SIG-M5 treated with dmso at 0.1 percent for 504 hours (cell line): ENCODE measurements around the gene MAGI2.

Experiments
- DNase-seq: peaks from one replicate; lab custom pipeline; 2025; ENCODE audit not compliant: unreplicated experiment; lab: John Stamatoyannopoulos, UW

MAGI2 gene

DNA sequence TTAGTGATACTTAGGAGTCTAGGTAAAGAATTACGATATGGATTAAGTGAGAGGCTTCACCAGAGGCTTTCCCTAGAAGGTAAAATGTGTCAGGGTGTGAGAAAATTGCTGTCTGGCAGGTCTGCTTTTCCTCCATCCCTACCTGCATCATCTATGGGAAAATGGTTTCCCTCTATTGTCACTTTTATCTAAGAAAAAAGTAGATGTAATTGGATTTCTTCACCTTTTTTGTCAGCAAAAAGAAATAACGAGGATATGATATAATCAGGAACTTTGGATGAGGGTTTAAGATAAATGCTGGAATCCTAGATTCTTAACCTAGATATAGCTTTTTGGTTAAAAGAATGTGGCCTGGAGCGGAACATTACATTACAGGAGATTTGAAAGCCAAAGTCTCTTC, 146.1 kb downstream of the MAGI2 start:
- no peak for DNase-seq

DNA sequence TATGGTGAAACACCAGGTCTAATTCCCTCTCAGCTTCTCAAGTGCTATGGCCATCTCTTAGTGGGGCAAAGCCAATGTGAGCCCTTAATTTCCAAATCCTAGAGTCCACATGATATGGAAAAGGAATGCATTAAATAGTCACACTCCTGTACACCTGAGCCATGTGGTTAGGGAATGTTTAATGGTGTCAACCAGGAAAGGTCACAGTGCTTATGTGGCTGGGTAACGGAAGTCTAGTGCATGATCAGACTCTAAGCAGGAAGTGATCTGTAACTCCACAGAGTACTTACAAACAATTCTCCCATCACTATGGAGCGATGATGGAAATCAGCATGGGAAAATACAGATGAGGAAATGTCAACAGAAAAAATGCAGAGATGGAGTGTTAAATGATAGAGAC, 148.8 kb downstream of the MAGI2 start:
- no peak for DNase-seq

DNA sequence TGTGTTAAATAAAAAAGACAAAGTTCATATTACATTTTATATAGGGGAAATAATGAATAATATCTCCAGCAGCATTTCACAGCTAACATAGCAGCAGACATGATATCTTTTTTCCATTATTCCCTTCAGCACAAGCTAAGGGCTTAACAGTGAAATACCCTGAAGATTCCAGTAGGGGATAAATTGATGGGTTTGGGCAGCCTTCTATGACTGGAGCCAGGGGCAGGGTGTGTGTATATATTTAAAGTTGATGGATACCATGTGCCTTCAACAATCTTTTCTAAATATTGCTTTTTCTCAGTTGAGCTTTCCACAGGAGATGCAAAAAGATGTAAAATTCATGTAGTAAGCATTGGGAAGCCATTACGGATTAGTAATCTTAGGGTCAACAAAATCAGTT, 151.2 kb downstream of the MAGI2 start:
- no peak for DNase-seq

DNA sequence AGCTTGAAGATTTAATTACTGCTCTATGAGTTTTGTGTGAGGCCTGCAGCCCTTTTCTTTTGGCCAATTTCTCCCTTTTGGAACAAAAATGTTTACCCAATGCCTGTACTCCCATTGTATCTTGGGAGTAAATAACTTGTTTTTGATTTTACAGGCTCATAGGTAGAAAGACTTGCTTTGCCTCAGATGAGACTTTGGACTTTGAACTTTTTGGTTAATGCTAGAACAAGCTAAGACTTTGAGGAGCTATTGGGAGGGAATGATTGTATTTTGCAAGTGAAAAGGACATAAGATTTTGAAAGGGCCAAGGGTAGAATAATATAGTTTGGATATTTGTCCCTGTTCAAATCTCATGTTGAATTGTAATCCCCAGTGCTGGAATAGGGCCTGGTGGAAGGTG, 152.0 kb downstream of the MAGI2 start:
- no peak for DNase-seq

DNA sequence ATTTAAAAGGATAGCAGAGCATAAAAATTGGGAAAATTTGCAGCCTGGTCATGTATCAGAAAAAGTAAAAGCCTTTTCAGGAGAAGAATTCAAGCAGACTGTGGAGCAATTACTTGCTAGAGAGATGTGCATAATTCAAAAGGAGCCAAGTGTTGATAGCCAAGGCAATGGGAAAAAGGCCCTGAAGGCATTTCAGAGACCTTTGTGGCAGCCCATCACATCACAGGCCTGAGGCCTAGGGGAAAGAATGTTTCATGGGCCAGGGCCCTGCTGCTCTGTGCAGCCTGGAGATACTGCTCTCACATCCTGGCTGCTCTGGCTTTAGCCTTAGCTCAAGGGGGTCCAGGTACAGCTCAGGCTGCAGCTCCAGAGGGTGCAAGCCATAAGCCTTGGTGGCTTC, 152.9 kb downstream of the MAGI2 start:
- DNase-seq = no peak

DNA sequence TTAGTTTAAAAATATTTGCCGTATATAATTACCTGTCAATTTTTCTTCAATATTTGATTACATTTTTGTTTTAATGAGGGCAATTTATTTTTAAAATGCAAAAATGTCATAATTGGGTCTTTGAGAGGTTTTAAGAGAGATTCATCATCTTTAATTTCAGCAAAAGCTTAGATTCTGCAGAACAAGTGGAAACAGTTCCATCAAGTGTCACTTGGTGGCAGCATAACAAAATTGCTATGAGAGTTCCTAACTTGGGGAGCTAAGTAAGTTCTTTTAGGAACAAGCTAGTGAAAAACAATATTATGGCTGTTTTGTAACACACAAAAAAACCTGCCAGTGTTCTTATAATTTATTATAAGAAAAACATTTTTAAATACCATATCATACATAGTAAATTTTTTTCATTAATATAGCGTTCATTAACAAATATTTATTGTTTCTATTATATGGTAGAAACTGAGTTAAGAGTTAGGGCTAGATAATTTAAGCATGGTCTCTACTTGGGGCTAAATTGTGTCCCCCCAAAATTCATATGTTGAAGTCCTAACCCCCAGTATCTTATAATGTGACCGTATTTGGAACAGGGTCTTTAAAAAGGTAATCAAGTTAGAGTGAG, 155.2 kb downstream of the MAGI2 start:
- DNase-seq = peak; percentile 38

DNA sequence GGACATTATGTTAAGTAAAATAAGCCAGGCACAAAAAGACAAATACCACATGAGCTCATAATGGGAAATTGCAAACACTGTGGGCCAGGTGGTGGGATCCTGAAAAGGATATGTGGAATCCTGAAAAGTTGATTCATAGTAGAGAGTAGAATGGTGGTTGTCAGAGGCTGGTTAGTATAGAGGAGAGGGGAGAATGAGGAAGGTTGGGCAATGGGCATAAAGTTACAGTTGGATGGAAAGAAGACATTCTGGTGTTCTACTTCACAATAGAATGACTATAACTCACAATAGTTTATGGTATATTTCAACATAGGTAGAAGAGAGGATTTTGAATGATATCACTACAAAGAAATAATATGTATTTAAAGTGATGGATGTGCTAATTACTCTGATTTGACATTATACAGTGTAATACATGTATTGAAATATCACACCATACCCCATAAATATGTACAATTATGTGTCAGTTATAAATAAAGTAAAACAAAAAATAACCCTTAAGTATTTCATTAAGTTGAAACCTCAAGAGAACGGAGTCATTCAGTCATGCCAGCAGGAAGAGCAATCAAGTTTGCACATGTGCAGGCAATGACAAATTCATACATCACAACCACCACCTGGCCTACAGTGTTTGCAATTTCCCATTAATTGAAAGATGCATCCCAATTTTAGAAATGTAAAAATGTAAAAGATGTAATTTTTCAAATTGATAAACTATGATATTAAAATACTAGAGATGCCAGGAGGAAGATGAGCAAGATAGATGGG, 156.7 kb downstream of the MAGI2 start:
- DNase-seq = no peak

DNA sequence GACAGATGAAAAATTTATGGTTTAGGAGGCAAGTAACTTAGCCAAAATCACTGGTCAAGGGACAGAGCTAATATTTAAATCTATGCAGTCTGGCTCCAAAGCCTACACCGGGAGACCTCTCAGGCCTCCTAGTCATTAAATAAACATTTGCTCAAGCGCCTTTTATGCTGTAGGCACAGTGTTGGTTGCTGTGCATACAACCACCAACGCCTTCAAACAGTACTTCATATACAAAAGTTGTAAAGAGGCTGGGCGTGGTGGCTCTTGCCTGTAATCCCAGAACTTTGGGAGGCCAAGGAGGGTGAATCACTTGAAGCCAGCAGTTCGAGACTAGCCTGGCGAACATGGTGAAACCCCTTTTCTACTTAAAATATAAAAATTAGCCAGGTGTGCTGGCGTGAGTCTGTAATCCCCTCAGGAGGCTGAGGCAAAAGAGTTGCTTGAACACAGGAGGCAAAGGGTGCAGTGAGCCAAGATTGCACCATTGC, 159.8 kb downstream of the MAGI2 start:
- DNase-seq = peak; percentile 31

DNA sequence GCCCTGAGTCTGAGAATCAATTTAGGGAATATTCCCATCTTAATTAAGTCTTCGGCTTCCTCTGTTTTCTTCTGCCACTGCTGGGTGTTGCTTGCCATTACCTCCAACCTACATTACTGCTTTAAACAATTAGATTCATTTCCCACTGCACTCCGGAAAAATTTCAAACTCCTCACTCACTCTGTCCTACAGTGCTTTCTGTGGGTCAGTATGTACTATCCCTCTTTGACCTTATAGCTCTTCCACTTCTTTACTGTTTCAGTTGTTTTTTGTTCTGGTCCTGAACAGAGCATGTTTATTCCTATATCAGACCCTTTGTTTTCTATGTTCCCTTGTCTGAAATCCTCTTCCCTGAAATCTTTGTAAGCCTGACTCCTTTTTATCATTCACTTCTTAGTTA, 160.6 kb downstream of the MAGI2 start:
- DNase-seq = no peak

DNA sequence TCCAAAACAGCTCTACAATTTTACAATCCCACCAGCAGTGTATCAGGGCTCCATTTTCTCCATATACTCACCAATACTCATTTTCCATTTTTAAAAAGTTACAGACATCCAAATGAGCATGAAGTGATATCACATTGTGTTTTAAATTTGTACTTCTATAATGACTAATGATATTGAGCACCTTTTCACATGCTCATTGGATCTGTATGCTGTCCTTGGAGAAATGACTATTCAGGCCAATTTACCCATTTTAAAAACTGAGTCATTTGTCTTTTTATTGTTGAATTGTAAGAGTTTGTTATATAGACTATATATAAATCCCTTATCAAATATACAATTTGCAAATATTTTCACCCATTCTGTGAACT, 162.0 kb downstream of the MAGI2 start:
- no peak for DNase-seq

DNA sequence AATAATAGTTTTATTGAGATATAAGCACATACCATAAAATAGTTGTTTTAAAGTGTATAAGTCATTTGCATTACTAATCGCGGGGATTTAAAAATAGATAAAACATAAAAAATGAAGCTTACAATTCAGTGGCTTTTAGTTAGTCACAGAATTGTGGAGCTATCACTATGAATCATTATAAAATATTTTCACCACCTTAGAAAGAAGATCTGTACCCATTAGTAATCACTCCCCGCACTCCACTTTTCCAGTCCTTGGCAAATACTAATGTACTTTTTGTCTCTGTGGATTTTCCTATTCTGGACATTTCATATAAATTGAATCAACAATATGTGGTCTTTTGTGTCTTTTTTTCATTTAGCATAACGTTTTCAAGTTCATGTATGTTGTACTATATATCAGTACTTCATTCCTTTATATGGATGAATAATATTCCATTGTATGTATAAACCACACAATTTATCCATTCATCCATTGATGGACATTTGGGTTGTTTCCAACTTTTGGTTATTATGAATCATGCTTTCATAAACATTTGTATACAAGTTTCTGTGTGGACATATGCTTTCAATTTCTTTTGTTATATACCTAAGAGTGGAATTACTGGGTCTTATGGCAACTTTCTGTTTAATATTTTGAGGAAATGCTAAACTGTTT, 162.5 kb downstream of the MAGI2 start:
- DNase-seq = no peak

DNA sequence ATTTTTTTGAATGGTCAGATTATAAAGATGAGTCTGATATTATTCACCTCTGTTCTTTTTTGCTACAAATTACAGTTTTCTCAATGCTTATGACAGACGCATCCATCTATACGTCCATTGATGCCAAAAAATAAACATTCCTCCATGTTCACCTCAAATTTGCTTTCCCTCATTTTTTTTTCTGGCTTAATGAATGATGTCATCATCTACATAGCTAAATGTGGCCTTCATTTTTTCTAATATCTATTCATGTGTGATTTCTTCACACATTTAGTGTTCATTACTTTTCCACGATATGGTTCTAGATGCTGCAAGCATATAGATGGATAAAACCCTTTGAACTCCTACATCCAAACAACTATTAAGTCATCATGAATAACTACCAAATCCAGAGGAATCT, 163.1 kb downstream of the MAGI2 start:
- no peak for DNase-seq

DNA sequence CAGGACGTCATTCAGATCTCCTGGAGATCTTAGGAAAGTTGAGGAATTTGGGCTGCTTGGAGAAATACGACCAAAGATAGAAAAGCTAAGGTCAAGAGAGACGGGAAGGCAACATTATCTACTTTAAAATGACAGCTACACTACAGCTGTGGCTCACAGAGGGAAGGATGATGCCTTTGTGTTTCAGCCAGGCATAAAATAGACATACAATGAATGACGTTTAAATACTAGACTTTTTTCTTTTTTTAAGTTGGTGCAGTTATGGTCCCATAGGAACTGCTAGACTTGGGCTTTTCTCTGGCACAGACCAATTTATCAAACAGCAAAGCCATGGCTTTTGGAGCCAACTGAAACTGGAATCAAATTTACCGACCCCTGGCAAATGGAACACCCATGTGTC, 164.8 kb downstream of the MAGI2 start:
- DNase-seq = no peak

DNA sequence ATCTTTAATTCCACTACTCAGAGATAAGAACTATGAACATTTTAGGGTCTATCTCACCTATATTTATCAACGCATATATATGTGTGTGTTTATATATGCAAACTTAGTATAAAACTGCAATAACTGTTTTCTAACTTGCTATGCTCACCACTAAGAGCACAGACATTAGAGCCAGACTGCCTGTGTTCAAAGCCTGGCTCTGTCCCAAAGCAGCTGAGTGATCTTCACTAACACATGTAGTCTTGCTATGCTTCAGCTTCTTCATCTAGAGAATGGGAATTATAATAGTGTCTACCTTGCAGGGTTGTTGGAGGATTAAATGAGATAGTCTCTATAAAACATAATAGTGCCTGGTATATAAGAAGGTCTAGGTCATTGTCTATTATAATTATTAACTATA, 165.5 kb downstream of the MAGI2 start:
- no peak for DNase-seq

DNA sequence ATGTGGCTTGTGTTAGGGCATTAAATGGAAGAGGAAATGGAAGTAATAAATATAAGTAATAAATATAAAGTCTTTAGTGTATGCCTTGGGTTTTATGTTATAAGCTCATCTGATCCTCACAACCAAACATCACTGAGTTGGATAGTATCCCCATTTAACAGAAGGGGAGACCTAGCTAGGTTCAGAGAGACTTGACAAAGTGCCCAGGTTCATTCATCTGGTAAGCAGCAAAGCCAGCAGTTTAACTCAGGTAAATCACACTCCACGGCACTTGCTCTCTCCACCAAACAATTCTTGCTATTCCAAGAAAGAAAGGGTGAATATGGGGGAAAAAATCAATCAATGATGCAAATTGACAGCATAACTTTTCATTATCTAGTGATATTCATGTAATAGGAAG, 167.3 kb downstream of the MAGI2 start:
- DNase-seq = no peak

DNA sequence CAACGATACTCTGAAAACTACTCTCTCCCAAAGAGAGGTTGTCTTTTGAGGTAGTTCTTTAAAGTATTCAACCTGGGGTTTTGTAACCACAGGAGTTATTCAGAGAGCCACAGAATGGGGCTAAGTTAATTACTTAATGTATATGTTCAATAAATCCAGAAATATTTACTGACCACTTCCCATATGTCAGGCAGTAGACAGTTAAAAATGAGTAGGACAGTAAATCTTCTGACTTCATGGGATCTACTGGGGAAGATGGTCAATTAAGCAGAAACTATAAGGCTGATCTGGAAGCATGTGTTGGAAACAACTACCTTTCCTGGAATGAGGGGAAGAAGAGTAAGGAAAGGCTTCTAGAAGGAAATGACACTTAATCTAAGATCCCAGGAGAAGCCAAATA, 167.7 kb downstream of the MAGI2 start:
- no peak for DNase-seq

DNA sequence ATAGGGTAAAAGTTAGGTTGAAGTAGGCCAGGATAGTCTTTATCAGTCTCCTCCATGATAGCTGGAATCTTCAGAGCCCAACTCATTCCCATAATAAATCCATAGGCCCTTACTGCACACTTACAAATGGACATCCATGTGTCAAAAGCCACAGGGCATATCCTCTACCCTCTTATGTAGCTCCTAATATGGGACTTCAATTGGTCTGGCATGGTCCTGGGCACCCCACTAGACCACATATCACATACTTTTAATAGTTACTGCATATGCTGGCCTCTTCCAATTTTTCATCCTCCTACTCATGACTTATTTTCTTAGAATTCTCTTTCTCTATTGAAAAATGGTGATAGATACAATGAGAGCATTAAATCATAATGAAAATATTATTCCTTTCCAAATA, 169.3 kb downstream of the MAGI2 start:
- no peak for DNase-seq

DNA sequence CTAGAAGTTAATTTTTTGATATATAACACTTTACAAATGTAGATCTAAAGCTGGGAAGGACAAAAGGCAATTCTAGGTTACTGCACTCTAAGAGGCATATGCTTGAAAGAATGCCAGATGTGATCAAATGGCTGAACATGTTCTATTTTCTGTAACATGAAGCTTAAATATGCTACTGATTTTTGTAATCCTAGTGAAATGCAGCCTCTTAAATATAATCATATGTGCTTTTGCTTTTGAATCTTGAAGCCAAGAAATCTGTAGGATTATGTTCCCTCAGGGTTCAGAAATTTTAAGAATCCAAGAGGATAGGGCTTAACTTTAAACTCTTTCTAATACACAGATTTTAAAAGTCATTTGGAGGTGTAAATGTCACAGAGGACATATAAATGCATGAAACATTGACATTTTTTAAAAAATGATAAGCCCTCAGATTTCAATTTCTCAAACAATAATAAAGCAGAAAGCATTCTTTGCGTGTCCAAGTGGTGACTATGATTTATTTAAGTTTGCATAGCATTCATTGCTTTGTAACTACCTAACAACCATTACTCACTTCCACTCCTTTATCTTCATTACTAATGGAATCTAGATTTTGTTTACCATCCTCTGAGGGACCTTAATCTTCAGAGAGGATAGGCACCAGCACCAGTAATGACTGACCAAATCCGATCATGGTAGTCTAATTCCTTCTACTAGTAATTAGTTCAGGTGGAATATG, 170.4 kb downstream of the MAGI2 start:
- DNase-seq = no peak

DNA sequence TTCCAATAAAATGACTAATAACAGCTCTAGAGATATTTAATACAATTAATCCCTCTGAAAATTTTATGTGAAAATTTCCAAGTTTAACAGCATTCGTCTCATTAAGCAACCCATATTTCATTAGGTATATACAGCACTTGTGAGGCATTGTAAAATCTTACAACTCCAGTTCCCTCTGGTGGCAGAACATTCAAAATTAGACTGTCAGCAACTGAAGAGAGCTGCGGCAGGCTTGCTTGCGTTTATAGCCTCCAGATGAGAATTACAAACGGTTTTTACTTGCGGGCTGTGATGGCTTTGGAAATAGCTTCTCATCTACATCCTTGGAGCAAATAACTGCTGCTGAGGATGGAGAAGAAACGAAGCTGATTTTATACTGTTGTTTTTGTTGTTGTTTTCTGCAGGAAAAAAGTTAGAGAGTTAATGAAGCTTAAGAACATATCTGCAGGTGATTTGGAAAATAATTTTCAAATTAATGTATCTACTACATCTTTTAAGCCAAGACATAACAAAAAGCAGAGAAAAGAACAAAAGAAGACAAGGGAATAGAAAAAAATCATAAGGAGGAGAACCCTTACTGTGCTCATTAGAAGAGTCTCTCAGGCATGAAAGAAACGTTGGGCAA, 171.3 kb downstream of the MAGI2 start:
- peak; percentile 18 for DNase-seq

DNA sequence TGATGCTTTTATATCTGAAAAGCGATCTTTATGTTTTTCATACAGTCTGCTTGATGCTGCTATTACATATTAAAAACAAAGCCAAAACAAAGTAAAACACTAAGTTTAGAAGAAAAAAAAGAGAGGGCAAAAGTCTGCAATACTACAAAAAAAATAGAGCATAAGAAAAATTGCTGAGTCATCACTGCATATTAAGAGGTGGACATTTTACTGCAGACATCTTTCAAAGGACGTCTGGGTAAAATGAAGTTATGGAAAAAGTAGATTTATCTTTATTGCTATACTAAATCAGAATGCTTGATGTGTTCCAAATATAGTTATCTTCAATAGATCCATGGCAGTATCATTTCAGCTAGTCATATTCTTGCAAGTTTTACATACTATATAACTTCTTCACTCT, 172.0 kb downstream of the MAGI2 start:
- DNase-seq = no peak

DNA sequence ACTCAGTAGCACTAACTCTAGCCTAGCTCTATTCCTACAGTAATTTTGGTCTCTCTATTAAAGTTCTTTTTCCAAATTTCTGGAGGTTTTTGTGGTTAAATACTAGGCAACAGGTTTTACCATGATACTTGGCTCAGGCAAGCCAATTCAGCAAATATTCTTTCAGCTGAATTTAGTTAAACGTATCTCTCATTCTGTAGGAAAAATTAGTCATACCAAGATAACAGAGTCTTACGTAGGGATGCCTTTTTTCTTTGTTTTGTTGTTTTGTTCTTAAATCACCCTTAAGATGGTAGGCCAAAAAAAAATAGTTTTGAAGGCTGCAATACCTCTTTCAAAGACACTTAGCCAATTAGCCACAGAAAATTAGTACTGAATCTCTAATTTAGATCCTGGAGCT, 180.5 kb downstream of the MAGI2 start:
- DNase-seq = no peak
